Gastroesophageal sphincter (tissue), 4 donors: Measurements from ENCODE around the gene SLC7A6OS. TPM values are rescaled to one million over a fixed set of nuclear protein-coding genes. Genes with fewer than 3 reads are reported as not detected.

Source experiments
- ATAC-seq: fragments of 150-250 bp; one replicate; pipeline ENCODE4 v1.9.1; 2016; ENCODE audit warnings: mild to moderate bottlenecking, moderate library complexity
- H3K27ac ChIP-seq, 4 donors: fragments of 200-600 bp; sonication (generic) in 3 of 4; 1 replicate in 3 of 4; 2 replicates in 1 of 4; pipeline ENCODE4 v1.5.1; 2016 to 2019
- H3K27me3 ChIP-seq: fragments of 200-600 bp; sonication (generic); one replicate; pipeline ENCODE4 v1.5.1; 2019
- H3K36me3 ChIP-seq, 2 donors: fragments of 200-600 bp; sonication (generic); one replicate each; pipeline ENCODE4 v1.5.1; 2019; ENCODE audit warnings: control low read depth in 1 of 2
- H3K4me1 ChIP-seq, 3 donors: fragments of 200-600 bp; sonication (generic); 1 replicate in 2 of 3; 2 replicates in 1 of 3; pipeline ENCODE4 v1.5.1; 2016 to 2019; ENCODE audit warnings: control low read depth in 2 of 3
- H3K4me3 ChIP-seq, 2 donors: fragments of 200-600 bp; sonication (generic); one replicate each; pipeline ENCODE4 v1.5.1; 2019; ENCODE audit warnings: mild to moderate bottlenecking in 1 of 2, moderate library complexity in 1 of 2
- H3K9me3 ChIP-seq, 3 donors: fragments of 200-600 bp; sonication (generic); one replicate each; pipeline ENCODE4 v1.5.1; 2017 to 2019; ENCODE audit warnings: control low read depth in 2 of 3
- EP300 ChIP-seq: sonication (generic); formaldehyde crosslinking; IDR thresholded peaks from one replicate; pipeline ENCODE4 v1.6.1; 2017; ENCODE audit warnings: antibody characterized with exemption, mild to moderate bottlenecking
- POLR2A ChIP-seq, 2 donors: fragments of 450-650 bp; IDR thresholded peaks; one replicate each; pipeline ENCODE4 v1.6.1; 2017; ENCODE audit warnings: antibody characterized with exemption in 2 of 2, mild to moderate bottlenecking in 2 of 2, moderate library complexity in 1 of 2
- POLR2AphosphoS5 ChIP-seq: sonication (generic); formaldehyde crosslinking; IDR thresholded peaks from one replicate; pipeline ENCODE4 v1.6.1; 2017; ENCODE audit warnings: antibody characterized with exemption
- WGBS, 2 donors: methylation state at CpG; one replicate each; pipeline ENCODE4 v1.1.5; 2018; ENCODE audit warnings: low coverage in 1 of 2; 5-methylcytosine and 5-hydroxymethylcytosine counted together
- total RNA-seq, 4 donors: library from RNA; depleted of rRNA; stranded (reverse); fragments of >200 nt; gene quantifications; one replicate each; pipeline ENCODE4 v1.1.0, GENCODE V29; 2016
- TF ChIP-seq, protein P1 (sequence below), 4 experiments: fragments of 200-600 bp in 2 of 4; fragments of 450-650 bp in 2 of 4; sonication (generic) in 1 of 4; IDR thresholded peaks; one replicate each; pipeline ENCODE4 v1.5.1; 2017 to 2019; ENCODE audit warnings: antibody characterized with exemption in 4 of 4, mild to moderate bottlenecking in 2 of 4, moderate library complexity in 2 of 4

SLC7A6OS gene
- total RNA-seq, 4 donors from 2014 or later: 10.4 to 18.2 (median 11.2) TPM

DNA sequence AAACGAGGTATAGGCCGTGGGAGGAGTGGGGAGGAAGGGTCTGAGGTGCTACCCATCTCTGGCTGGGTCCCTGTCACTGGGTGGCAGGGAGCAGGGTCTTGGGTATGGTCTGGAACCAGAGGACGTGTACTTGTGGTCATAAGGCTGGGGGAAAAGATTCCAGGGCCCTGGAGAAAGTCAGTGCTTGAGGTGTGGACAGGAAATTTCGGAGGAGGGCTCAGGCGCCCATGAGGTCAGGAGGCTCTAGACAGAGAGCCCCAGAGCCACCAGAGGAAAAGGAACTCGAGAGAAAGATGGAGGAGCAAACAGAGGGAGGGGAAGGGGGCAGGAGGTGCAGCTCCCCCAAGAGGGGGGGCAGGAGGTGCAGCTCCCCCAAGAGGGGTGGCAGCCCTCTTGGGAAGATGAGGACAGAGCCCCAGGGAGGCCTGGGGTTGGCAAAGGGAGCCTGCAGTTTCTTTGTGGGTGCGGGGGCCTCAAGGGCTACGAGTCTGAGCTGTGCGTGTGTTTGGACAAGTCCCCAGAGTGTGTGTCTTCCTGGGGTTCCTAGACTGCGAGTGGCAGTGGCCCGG, 47.1 kb downstream of the SLC7A6OS start:
- H3K4me1 ChIP-seq: peaks cover 0 to 53% (median 15%) of the 10 kb centered on the region in 3 donors
- peaks cover 0 to 26% of the 10 kb centered on the region in 2 donors for H3K36me3 ChIP-seq
- no peak for TF ChIP-seq POLR2A (IDR thresholded peaks at IDR 0.05)
- TF ChIP-seq EP300: no peak
- TF ChIP-seq, protein P1, sequence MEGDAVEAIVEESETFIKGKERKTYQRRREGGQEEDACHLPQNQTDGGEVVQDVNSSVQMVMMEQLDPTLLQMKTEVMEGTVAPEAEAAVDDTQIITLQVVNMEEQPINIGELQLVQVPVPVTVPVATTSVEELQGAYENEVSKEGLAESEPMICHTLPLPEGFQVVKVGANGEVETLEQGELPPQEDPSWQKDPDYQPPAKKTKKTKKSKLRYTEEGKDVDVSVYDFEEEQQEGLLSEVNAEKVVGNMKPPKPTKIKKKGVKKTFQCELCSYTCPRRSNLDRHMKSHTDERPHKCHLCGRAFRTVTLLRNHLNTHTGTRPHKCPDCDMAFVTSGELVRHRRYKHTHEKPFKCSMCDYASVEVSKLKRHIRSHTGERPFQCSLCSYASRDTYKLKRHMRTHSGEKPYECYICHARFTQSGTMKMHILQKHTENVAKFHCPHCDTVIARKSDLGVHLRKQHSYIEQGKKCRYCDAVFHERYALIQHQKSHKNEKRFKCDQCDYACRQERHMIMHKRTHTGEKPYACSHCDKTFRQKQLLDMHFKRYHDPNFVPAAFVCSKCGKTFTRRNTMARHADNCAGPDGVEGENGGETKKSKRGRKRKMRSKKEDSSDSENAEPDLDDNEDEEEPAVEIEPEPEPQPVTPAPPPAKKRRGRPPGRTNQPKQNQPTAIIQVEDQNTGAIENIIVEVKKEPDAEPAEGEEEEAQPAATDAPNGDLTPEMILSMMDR (IDR thresholded peaks at IDR 0.05): no peak
- TF ChIP-seq POLR2AphosphoS5: no peak
- peak overlapping the region; percentile 82 to 98 (median 97) for H3K27ac ChIP-seq
- no peaks in the 10 kb centered on the region for H3K27me3 ChIP-seq
- peak overlapping the region; percentile 66 to 91 for H3K4me3 ChIP-seq
- WGBS, 2 donors: 49 to 60% methylated on average over 5 to 8 of the region's 11 CpGs
- no peaks in the 10 kb centered on the region for H3K9me3 ChIP-seq
- no peak for ATAC-seq

DNA sequence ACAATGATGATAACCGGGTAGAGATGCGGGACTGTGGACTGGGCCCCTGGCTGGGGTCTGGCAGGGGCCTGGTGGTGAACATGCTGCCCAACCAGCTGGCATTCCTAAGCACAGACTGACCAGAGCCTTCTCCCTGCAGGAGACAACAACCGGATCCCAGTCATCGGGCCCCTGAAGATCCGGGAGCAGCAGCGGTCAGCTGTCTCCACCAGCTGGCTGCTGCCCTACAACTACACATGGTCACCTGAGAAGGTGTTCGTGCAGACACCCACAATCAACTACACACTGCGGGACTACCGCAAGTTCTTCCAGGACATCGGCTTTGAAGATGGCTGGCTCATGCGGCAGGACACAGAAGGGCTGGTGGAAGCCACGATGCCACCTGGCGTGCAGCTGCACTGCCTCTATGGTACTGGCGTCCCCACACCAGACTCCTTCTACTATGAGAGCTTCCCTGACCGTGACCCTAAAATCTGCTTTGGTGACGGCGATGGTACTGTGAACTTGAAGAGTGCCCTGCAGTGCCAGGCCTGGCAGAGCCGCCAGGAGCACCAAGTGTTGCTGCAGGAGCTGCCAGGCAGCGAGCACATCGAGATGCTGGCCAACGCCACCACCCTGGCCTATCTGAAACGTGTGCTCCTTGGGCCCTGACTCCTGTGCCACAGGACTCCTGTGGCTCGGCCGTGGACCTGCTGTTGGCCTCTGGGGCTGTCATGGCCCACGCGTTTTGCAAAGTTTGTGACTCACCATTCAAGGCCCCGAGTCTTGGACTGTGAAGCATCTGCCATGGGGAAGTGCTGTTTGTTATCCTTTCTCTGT, 51.5 kb downstream of the SLC7A6OS start:
- peaks cover 0 to 69% of the 10 kb centered on the region in 2 donors for H3K36me3 ChIP-seq
- H3K4me1 ChIP-seq: peaks cover 0 to 26% (median 3%) of the 10 kb centered on the region in 3 donors
- H3K27me3 ChIP-seq: no peaks in the 10 kb centered on the region
- H3K9me3 ChIP-seq: no peaks in the 10 kb centered on the region
- 81 to 89% methylated on average over 2 to 7 of the region's 27 CpGs for WGBS, 2 donors
- TF ChIP-seq, protein P1 (IDR thresholded peaks at IDR 0.05): no peak
- TF ChIP-seq EP300: no peak
- no peak for TF ChIP-seq POLR2AphosphoS5
- TF ChIP-seq POLR2A (IDR thresholded peaks at IDR 0.05): no peak
- peak overlapping the region in 1 of 4 donors; percentile 62 for H3K27ac ChIP-seq
- ATAC-seq: no peak
- H3K4me3 ChIP-seq: no peak overlapping the region

DNA sequence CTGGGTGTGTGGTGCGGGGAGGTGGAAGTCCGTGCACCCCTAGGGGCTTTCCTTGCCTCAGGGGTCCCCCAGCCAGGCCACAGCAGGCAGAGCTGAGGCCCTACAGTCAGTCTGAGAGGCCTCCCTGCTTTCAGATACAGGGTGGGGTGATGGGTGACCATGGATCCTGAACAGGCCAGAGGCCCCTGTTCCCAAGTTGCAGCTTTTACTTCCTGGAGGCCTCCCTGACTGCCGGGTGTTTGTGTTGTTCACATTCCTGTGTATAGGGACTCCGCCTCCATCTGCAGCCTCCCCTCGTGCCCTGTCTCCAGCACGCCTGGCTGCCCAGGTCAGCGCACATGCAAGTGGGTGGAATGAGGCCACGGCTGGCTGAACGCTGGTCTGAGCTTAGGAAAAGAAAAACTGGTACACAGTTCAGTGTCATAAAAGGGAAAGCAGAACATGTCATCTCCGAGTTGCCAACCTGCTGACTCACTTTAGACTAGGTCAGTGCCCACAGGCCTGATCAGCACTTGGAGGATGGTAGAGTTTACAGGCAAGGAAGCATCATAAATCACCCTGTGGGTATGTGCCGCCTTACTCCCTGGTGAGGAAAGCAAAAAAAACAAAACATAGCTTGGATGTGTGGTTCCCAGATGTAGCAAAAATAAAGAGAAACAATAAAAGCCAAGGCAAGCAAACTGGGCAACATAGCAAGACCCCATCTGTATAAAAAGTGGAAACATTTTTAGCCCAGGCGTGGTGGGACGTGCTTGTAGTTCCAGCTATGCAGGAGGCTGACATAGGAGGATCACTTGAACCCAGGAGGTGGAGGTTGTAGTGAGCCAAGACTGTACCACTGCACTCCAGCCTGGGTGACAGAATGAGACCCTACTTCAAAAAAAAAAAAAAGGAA, 52.6 kb downstream of the SLC7A6OS start:
- Histone ChIP-seq H3K27ac (peak overlapping the region in 3 of 4 donors; percentile 48 to 70 (median 62)), H3K27me3 (no peaks in the 10 kb centered on the region), H3K36me3 (peaks cover 0 to 80% of the 10 kb centered on the region in 2 donors), H3K9me3 (no peaks in the 10 kb centered on the region), H3K4me3 (no peak overlapping the region), H3K4me1 (peaks cover 0 to 17% (median 0%) of the 10 kb centered on the region in 3 donors)
- peak; percentile 83 for TF ChIP-seq POLR2AphosphoS5
- TF ChIP-seq, protein P1 (IDR thresholded peaks at IDR 0.05): no peak
- WGBS, 2 donors: 33 to 71% methylated on average over 3 to 4 of the region's 13 CpGs
- ATAC-seq: peak; percentile 67

DNA sequence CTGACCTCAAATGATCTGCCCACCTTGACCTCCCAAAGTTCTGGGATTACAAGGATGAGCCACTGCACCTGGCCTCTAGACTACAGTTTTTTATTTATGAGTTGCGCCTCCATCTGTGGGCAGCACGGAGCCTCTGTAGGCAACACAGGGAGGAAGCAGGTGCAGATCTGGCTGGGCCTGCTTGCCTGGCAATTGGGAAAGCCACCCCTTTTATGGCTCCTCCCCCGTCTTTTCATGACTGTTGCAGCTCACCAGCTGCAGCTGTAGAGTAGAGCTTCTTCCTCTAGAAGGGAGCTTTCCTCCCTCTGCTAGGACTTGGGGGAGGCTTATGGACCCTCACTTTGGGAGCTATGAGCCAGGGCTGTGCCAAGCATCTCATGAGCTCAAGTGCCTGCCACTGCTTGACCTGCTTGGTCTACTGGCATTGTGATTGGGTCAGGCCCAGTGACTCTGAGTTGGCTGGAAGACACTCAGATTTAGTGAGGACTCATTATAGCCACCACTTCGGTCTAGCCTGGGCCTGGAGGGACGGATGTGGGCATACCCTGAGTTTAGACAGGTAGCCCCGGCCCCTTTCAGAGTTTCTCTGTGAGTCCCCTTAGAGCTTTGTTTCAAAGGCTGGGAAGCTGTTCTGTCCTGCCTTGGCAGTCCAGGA, 53.4 kb downstream of the SLC7A6OS start:
- no peak for ATAC-seq
- H3K27ac ChIP-seq: peak overlapping the region in 3 of 4 donors; percentile 48 to 70 (median 62)
- no peaks in the 10 kb centered on the region for H3K27me3 ChIP-seq
- H3K4me3 ChIP-seq: no peak overlapping the region
- TF ChIP-seq POLR2A (IDR thresholded peaks at IDR 0.05) (no peak), POLR2AphosphoS5 (no peak), EP300 (no peak)
- TF ChIP-seq, protein P1 (IDR thresholded peaks at IDR 0.05): no peak
- H3K9me3 ChIP-seq: no peaks in the 10 kb centered on the region
- peaks cover 0 to 17% (median 0%) of the 10 kb centered on the region in 3 donors for H3K4me1 ChIP-seq
- H3K36me3 ChIP-seq: peaks cover 0 to 87% of the 10 kb centered on the region in 2 donors
- WGBS, 2 donors: 40 to 74% methylated on average over 1 to 5 of the region's 6 CpGs
